Metanephros (tissue), 1 donor: ENCODE results near the gene PGAM4. TPM values are rescaled to one million over a fixed set of nuclear protein-coding genes. Genes with fewer than 3 reads are reported as not detected.

ENCODE experiments used
- total RNA-seq: library from RNA; depleted of rRNA; stranded (reverse); fragments of >200 nt; gene quantifications from one replicate; pipeline ENCODE4 v1.2.3, GENCODE V29; 2014

Gene PGAM4
- not detected for total RNA-seq

GRCh38 chrX:77969538-77969937 is at the start of gene PGAM4:
Gene PGAM4 (minus strand): TSS chrX:77969638. CDS start chrX:77969638, 0 bp downstream.

Other genes starting within 250 kb of the PGAM4 start
- gene ATRX, start 183.4 kb downstream of the PGAM4 start, total RNA-seq: 108 TPM
- 68.4 TPM for gene MAGT1, start 74.2 kb downstream of the PGAM4 start, total RNA-seq
- 238 TPM for gene COX7B, start 70.2 kb downstream of the PGAM4 start, total RNA-seq
- gene ATP7A, start 58.9 kb downstream of the PGAM4 start, total RNA-seq: 18.9 TPM
- gene PGK1, start 134.6 kb upstream of the PGAM4 start, total RNA-seq: 179 TPM
- 21.4 TPM for gene TAF9B, start 170.0 kb upstream of the PGAM4 start, total RNA-seq